ENCODE data around the gene JSRP1. TPM values are rescaled to one million over a fixed set of nuclear protein-coding genes. Genes with fewer than 3 reads are reported as not detected.

The JSRP1 gene
- total and polyA plus RNA-seq, 5 experiments from 2014 or later, result 0.41 to 1.3 (median 0.64) TPM; not detected in 1

DNA sequence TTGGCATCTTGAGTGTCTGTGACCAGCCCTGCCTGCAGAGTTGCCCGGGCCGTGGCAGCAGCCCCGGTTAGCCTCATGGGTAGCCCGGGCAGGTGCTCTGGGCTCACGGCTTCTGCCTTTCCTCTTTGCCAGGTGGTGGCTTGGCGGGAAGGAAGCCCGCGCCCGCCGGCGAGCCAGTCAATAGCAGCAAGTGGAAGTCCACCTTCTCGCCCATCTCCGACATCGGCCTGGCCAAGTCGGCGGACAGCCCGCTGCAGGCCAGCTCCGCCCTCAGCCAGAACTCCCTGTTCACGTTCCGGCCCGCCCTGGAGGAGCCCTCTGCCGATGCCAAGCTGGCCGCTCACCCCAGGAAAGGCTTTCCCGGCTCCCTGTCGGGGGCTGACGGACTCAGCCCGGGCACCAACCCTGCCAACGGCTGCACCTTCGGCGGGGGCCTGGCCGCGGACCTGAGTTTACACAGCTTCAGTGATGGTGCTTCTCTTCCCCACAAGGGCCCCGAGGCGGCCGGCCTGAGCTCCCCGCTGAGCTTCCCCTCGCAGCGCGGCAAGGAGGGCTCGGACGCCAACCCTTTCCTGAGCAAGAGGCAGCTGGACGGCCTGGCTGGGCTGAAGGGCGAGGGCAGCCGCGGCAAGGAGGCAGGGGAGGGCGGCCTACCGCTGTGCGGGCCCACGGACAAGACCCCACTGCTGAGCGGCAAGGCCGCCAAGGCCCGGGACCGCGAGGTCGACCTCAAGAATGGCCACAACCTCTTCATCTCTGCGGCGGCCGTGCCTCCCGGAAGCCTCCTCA, 30.0 kb downstream of the JSRP1 start:
- Mint-ChIP-seq H3K4me3 (no peak overlapping the region), H3K4me1 (peaks cover 0 to 11% (median 2%) of the 10 kb centered on the region in 4 donors), H3K27ac (no peak overlapping the region), H3K27me3 (no peaks in the 10 kb centered on the region), H3K36me3 (peaks cover 0 to 36% (median 0%) of the 10 kb centered on the region in 3 donors), H3K9me3 (no peaks in the 10 kb centered on the region)
- ATAC-seq, result no peak
- POLR2A ChIA-PET, result no interaction called here
- DNase-seq, result no peak

DNA sequence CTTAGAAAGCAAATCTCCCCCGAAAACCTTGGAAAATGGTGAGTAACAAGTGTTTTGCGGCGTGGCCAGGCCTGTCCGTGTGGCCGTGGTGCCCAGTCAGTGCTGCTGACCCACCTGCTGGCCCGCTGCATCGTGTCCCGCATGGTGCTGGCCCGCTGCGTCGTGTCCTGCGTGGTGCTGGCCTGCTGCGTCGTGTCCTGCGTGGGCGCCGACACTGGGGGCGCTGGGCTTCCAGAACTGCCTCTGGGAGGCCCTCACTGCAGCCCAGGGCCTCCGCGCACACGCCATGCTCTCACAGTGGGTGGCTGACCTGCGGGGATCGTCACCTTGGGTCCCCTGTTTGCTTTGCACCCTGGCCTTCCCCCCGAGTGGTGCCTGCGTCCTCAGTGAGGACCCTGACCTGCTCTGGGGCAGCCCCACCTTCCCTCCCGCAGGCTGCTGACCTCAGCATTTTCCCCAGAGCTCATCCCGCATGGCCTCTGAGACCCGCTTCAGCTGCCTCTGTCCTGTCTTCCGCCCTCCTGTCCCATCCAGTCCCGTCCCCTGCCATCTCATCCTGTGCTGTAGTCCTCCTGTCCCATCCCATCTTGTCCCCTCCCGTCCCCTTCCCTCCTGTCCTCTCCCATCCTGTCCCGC, 30.7 kb downstream of the JSRP1 start:
- POLR2A ChIA-PET, result no interaction called here
- no peak for ATAC-seq
- Mint-ChIP-seq H3K4me3 (no peak overlapping the region), H3K27ac (peak overlapping the region in 1 of 10 donors; percentile 25), H3K4me1 (peaks cover 0 to 11% (median 2%) of the 10 kb centered on the region in 4 donors), H3K27me3 (no peaks in the 10 kb centered on the region), H3K36me3 (peaks cover 0 to 39% (median 0%) of the 10 kb centered on the region in 3 donors), H3K9me3 (no peaks in the 10 kb centered on the region)
- no peak for DNase-seq

DNA sequence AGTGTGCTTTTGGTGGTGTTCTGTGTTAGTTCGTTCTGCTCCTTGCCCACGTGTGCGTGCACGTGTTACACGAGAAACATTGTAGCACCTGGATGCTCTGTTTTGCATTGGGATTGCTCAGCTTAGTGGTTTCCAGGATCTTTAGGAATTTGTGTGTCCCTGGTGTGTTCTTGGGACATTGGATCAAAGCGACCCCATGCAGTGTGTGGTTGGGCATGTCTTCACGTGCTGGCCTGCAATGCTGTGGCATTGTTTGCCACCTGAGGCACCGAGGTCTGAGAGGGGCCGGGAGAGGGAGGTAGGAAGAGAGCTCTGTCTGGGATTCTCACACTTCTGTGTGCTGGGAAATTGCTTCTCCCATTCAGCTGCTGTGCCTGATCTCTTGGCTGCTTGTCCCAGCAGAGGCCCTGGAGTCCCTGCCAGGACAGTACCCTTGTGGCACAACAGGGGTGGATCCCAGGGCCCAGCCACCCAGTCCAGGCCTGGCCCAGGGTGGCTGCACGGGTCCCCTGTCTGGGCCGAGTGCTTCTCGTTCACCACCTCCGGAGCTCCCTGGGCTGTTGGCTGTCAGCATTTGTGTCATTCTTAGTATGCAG, 31.4 kb downstream of the JSRP1 start:
- Mint-ChIP-seq H3K27me3 (no peaks in the 10 kb centered on the region), H3K9me3 (no peaks in the 10 kb centered on the region), H3K4me1 (peaks cover 0 to 11% (median 2%) of the 10 kb centered on the region in 4 donors), H3K27ac (peak overlapping the region in 5 of 10 donors; percentile 45 to 94 (median 86)), H3K4me3 (no peak overlapping the region), H3K36me3 (peaks cover 0 to 34% (median 2%) of the 10 kb centered on the region in 3 donors)
- POLR2A ChIA-PET, result no interaction called here
- DNase-seq (no peak), ATAC-seq (no peak)

DNA sequence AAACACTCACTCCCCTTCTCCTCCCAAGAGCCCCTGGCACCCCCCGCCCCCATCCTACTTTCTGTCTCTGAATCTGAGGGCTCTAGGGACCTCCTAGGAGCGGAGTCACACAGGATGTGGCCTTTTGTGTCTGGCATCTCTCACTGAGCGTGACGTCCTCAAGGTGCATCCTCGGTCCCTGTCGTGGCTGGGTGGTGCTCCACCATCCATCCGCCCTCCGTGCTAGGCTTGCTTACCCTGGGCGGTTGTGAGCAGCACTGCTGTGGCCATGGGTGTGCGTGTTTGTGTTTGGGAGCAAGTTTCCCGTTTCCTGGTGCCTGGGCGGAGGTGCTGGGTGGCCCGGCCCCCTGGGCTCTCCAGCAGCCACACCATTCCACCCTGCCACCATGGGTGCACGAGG, 32.3 kb downstream of the JSRP1 start:
- peak in 4 of 10 donors; percentile 10 to 54 (median 23) for DNase-seq
- Mint-ChIP-seq H3K27me3 (no peaks in the 10 kb centered on the region), H3K4me1 (peaks cover 0 to 11% (median 2%) of the 10 kb centered on the region in 4 donors), H3K4me3 (no peak overlapping the region), H3K27ac (peak overlapping the region in 9 of 10 donors; percentile 34 to 94 (median 67)), H3K36me3 (peaks cover 0 to 35% (median 4%) of the 10 kb centered on the region in 3 donors), H3K9me3 (no peaks in the 10 kb centered on the region)
- peak; percentile 71 to 82 for ATAC-seq
- POLR2A ChIA-PET, result no interaction called here

DNA sequence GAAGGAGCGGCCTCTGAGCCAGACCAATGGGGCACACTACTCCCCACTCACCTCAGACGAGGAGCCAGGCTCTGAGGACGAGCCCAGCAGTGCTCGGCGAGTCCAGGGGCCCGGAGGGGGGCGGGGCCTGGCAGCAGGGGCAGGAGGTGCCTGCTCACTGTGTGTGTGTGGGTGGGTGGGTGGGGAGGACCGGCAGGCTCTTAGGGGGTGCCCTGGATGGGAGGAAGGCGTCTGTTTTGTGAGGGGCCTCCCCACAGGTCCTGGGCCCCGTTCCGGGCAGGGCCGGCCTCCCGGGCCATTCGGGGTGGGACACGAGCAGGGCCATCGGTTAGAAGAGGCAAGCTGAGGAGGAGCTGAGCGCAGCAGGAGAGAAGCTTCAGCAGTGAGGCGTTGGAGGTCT, 32.8 kb downstream of the JSRP1 start:
- POLR2A ChIA-PET, result no interaction called here
- H3K27me3 Mint-ChIP-seq, result no peaks in the 10 kb centered on the region
- DNase-seq (no peak), ATAC-seq (no peak)
- H3K4me3 Mint-ChIP-seq, result no peak overlapping the region
- H3K9me3 Mint-ChIP-seq, result no peaks in the 10 kb centered on the region
- H3K36me3 Mint-ChIP-seq, result peaks cover 0 to 38% (median 5%) of the 10 kb centered on the region in 3 donors
- H3K4me1 Mint-ChIP-seq, result peaks cover 0 to 11% (median 2%) of the 10 kb centered on the region in 4 donors
- peak overlapping the region in 6 of 10 donors; percentile 34 to 94 (median 74) for H3K27ac Mint-ChIP-seq

DNA sequence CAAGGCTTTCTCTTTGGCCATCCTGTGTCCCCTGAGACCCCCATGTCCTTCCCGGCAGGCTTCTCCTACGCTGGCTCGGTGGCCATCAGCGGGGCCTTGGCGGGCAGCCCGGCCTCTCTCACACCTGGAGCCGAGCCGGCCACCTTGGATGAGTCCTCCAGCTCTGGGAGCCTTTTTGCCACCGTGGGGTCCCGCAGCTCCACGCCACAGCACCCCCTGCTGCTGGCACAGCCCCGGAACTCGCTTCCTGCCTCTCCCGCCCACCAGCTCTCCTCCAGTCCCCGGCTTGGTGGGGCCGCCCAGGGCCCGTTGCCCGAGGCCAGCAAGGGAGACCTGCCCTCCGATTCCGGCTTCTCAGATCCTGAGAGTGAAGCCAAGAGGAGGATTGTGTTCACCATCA, 34.3 kb downstream of the JSRP1 start:
- Mint-ChIP-seq H3K4me3 (no peak overlapping the region), H3K4me1 (peaks cover 0 to 11% (median 4%) of the 10 kb centered on the region in 4 donors), H3K36me3 (peaks cover 0 to 49% (median 9%) of the 10 kb centered on the region in 3 donors), H3K27me3 (no peaks in the 10 kb centered on the region), H3K27ac (no peak overlapping the region), H3K9me3 (no peaks in the 10 kb centered on the region)
- POLR2A ChIA-PET, result no interaction called here
- DNase-seq (no peak), ATAC-seq (no peak)

DNA sequence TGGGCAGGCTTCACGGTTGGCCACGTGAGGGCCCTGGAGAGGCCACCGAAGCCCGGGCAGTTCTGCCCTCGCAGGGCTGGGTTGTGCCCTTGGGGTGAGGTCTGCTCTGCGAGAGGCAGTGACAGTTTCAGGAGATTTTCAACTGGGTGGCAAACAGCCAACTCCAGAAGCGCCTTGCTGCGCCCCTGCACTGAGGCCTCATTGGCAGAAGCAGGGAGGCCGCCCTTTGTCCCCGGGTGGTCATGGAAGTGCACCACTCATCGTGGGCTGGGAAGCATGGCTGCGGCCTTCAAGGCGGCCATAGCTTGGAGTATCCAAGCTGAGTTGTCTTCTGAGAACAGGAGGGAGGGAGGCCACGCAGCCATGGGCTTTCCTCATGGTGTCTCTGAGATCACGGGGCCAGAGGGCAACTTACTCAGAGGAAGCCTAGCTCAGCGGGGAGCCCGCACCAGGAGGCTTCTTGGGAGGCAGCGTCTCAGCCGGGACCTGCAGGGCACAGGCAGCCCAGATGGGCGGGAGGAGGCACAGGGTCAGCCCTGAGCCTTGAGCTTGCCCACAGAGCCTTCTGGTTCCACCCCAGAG, 34.9 kb downstream of the JSRP1 start:
- ATAC-seq, result no peak
- Mint-ChIP-seq H3K4me1 (peaks cover 0 to 11% (median 4%) of the 10 kb centered on the region in 4 donors), H3K27me3 (no peaks in the 10 kb centered on the region), H3K9me3 (no peaks in the 10 kb centered on the region), H3K27ac (no peak overlapping the region), H3K36me3 (peaks cover 0 to 53% (median 9%) of the 10 kb centered on the region in 3 donors), H3K4me3 (no peak overlapping the region)
- POLR2A ChIA-PET, result no interaction called here
- no peak for DNase-seq

DNA sequence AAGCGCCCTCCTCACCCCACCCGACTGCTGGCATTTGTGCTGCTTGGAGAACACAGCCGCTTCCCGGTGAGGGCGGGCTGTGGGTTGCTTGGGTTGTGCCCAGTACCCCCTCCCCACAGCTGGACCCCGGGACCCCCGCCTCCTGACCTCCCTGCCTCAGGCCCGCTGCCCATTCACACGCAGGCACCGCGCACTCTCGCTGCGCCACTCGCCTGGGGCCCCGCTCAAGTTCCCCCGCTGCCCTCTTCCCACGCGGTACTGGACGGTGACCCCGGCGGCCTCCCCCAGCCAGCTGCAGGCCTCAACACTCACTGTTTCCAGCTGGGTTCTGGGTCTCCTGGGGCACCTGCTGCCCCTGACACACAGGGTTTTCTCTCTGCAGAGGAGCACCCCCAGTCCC, 36.5 kb downstream of the JSRP1 start:
- H3K9me3 Mint-ChIP-seq, result no peaks in the 10 kb centered on the region
- DNase-seq (no peak), ATAC-seq (no peak)
- H3K36me3 Mint-ChIP-seq, result peaks cover 0 to 53% (median 9%) of the 10 kb centered on the region in 3 donors
- peaks cover 0 to 14% (median 6%) of the 10 kb centered on the region in 4 donors for H3K4me1 Mint-ChIP-seq
- H3K27ac Mint-ChIP-seq, result no peak overlapping the region
- no peaks in the 10 kb centered on the region for H3K27me3 Mint-ChIP-seq
- no peak overlapping the region for H3K4me3 Mint-ChIP-seq
- POLR2A ChIA-PET, result interaction anchor here (1.9 kb wide), 1 partner anchor 9 kb away, joined by 4 read pairs; no protein-coding TSS in a partner anchor

DNA sequence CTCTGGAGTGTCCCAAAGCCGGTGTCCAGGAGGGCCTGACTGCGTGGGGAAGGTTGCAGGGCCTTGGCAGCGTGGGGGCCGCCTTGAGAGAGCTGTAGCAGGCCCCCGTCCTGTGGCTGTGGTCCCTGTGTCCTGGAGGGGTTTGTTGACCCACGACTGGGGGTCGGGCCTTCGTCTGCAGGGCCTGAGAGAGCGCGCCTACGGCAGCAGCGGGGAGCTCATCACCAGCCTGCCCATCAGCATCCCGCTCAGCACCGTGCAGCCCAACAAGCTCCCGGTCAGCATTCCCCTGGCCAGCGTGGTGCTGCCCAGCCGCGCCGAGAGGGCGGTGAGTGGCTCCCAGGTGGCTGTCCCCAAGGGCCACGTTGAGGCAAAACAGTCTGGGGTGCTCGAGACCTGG, 38.6 kb downstream of the JSRP1 start:
- Mint-ChIP-seq H3K4me3 (no peak overlapping the region), H3K36me3 (peaks cover 0 to 47% (median 9%) of the 10 kb centered on the region in 3 donors), H3K9me3 (no peaks in the 10 kb centered on the region), H3K4me1 (peaks cover 0 to 4% (median 3%) of the 10 kb centered on the region in 4 donors), H3K27ac (no peak overlapping the region), H3K27me3 (no peaks in the 10 kb centered on the region)
- POLR2A ChIA-PET, result interaction anchor here (1.2 kb wide), 1 partner anchor 15 kb away, joined by 4 read pairs; no protein-coding TSS in a partner anchor
- no peak for DNase-seq
- no peak for ATAC-seq

DNA sequence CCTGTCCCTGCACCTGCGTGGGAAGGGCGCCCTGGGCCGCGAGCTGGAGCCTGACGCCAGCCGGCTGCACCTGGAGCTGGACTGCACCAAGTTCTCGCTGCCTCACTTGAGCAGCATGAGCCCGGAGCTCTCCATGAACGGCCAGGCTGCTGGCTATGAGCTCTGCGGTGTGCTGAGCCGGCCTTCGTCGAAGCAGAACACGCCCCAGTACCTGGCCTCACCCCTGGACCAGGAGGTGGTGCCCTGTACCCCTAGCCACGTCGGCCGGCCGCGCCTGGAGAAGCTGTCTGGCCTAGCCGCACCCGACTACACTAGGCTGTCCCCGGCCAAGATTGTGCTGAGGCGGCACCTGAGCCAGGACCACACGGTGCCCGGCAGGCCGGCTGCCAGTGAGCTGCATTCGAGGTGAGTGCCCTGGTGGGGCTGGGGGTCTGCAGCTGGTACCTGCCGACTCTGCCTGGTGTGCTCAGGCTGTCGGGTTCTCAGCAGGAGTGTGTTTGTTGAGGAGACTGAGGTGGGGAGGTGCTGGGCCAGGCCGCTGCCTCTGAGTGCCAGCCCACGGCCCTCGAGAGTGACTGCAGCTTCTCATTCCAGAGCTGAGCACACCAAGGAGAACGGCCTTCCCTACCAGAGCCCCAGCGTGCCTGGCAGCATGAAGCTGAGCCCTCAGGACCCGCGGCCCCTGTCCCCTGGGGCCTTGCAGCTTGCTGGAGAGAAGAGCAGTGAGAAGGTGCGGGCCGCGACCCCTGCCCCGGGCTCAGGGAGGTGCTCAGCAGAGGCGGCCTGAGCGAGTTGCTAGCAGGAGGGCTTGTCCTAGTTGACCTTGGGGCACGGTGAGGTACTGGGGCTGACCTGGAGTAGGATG, 39.6 kb downstream of the JSRP1 start:
- Mint-ChIP-seq H3K36me3 (peaks cover 0 to 55% (median 11%) of the 10 kb centered on the region in 3 donors), H3K27ac (peak overlapping the region in 2 of 10 donors; percentile 5 to 88), H3K4me3 (no peak overlapping the region), H3K27me3 (no peaks in the 10 kb centered on the region), H3K9me3 (no peaks in the 10 kb centered on the region), H3K4me1 (peaks cover 0 to 4% (median 3%) of the 10 kb centered on the region in 4 donors)
- DNase-seq (no peak), ATAC-seq (no peak)
- POLR2A ChIA-PET, result interaction anchor here (1.2 kb wide), 1 partner anchor 14 kb away, joined by 4 read pairs; no protein-coding TSS in a partner anchor

DNA sequence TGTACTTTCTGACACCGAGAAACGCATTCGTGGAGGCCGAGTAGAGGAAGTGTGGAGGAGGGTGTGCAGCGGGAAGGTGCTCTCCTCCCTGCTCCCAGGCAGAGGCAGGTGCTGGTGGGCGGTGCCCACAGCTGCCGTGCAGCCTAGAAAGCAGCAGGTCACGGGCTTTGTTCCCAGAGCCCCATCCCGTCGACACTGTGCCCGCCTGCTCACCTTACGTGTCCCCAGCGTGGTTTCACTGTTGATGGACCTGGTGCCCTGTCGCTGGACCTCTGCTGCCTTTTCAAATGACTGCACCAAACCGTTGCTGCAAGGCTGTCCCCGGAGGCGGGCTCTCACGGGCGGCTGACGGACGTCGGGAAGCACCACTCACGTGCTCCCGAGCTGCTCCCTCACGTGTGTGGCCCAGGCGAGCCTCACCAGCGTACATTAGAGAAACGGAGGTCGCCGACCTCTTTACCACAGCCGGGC, 40.9 kb downstream of the JSRP1 start:
- no peaks in the 10 kb centered on the region for H3K9me3 Mint-ChIP-seq
- H3K27me3 Mint-ChIP-seq, result no peaks in the 10 kb centered on the region
- DNase-seq (peak in 2 of 10 donors; percentile 15 to 26), ATAC-seq (peak; percentile 46 to 62)
- POLR2A ChIA-PET, result no interaction called here
- peaks cover 0 to 4% (median 3%) of the 10 kb centered on the region in 4 donors for H3K4me1 Mint-ChIP-seq
- H3K36me3 Mint-ChIP-seq, result peaks cover 0 to 58% (median 13%) of the 10 kb centered on the region in 3 donors
- peak overlapping the region in 5 of 10 donors; percentile 4 to 60 (median 40) for H3K4me3 Mint-ChIP-seq
- H3K27ac Mint-ChIP-seq, result peak overlapping the region in 6 of 10 donors; percentile 8 to 72 (median 50)

Data from naive thymus-derived CD8-positive, alpha-beta T cell (primary cell).